ENCODE measurements around the gene STK38L. TPM values are rescaled to one million over a fixed set of nuclear protein-coding genes. Genes with fewer than 3 reads are reported as not detected.

The STK38L gene
- total and polyA plus RNA-seq, 2 donors (not counting 1 experiment from before 2014, with no cell fraction given) = 16.5 to 19.9 TPM

- Histone ChIP-seq H3K4me3 (replicated peaks in 1 of 4; ENCODE audit: control extremely low read depth in 1 of 4, insufficient read depth in 1 of 4, low read depth in 3 of 4, low read length in 4 of 4) (peak within 1 kb of the TSS; percentile 67 to 84 (median 76)), H3K9ac (ENCODE audit: insufficient read depth, low read length) (peak within 1 kb of the TSS; percentile 82), H4K20me1 (ENCODE audit: control insufficient read depth, extremely low read depth, insufficient read depth, low read length) (no peaks in the 10 kb centered on the region), H3K27ac (ENCODE audit: insufficient read depth, low read length) (peak within 1 kb of the TSS; percentile 81), H2AFZ (ENCODE audit: low read length) (peak within 1 kb of the TSS; percentile 92), H3K4me2 (ENCODE audit: extremely low read depth, insufficient read depth, low read length) (peak within 1 kb of the TSS; percentile 99), H3K9me3 (ENCODE audit: control insufficient read depth, insufficient read depth, low read depth, low read length) (no peaks in the 10 kb centered on the region), H3K36me3 (ENCODE audit: control insufficient read depth, insufficient read depth, low read length) (no peaks in the 10 kb centered on the region), H3K4me1 (ENCODE audit: control insufficient read depth, extremely low read depth, insufficient read depth, low read length) (peaks cover 13% of the 10 kb centered on the region), H3K79me2 (ENCODE audit: control insufficient read depth, insufficient read depth, low read length) (peaks cover 35% of the 10 kb centered on the region), H3K27me3 (ENCODE audit: control insufficient read depth, insufficient read depth, low read length) (no peaks in the 10 kb centered on the region)
- DNase-seq (ENCODE audit: low read depth in 2 of 2) = peak; percentile 37 to 60
- no peak for TF ChIP-seq CTCF (conservative IDR thresholded peaks at IDR 0.05 in 1 of 2, IDR thresholded peaks at IDR 0.05 in 1 of 2; ENCODE audit: low read depth in 1 of 2, low read length in 2 of 2)
- no peak for TF ChIP-seq EZH2 (IDR thresholded peaks at IDR 0.05; ENCODE audit: low read length, missing control alignments)
These were observed 88.8 kb downstream of the STK38L start, which contains the start of gene BMAL2 for GRCh38 chr12:27332714-27333402. TSS of gene BMAL2 (plus strand) at chr12:27332836. CDS start at chr12:27333073, 237 bp downstream.

- Histone ChIP-seq H3K4me3 (replicated peaks in 1 of 4; ENCODE audit: control extremely low read depth in 1 of 4, insufficient read depth in 1 of 4, low read depth in 3 of 4, low read length in 4 of 4) (peak overlapping the region; percentile 67 to 84 (median 76)), H2AFZ (ENCODE audit: low read length) (peak overlapping the region; percentile 60), H3K27ac (ENCODE audit: insufficient read depth, low read length) (peak overlapping the region; percentile 81), H3K27me3 (ENCODE audit: control insufficient read depth, insufficient read depth, low read length) (no peaks in the 10 kb centered on the region), H3K4me2 (ENCODE audit: extremely low read depth, insufficient read depth, low read length) (peak overlapping the region; percentile 86), H3K79me2 (ENCODE audit: control insufficient read depth, insufficient read depth, low read length) (peaks cover 40% of the 10 kb centered on the region), H3K9me3 (ENCODE audit: control insufficient read depth, insufficient read depth, low read depth, low read length) (no peaks in the 10 kb centered on the region), H3K4me1 (ENCODE audit: control insufficient read depth, extremely low read depth, insufficient read depth, low read length) (peaks cover 13% of the 10 kb centered on the region), H4K20me1 (ENCODE audit: control insufficient read depth, extremely low read depth, insufficient read depth, low read length) (no peaks in the 10 kb centered on the region), H3K36me3 (ENCODE audit: control insufficient read depth, insufficient read depth, low read length) (no peaks in the 10 kb centered on the region), H3K9ac (ENCODE audit: insufficient read depth, low read length) (peak overlapping the region; percentile 82)
- DNase-seq (ENCODE audit: low read depth in 2 of 2) = no peak
- no peak for TF ChIP-seq CTCF (conservative IDR thresholded peaks at IDR 0.05 in 1 of 2, IDR thresholded peaks at IDR 0.05 in 1 of 2; ENCODE audit: low read depth in 1 of 2, low read length in 2 of 2)
- no peak for TF ChIP-seq EZH2 (IDR thresholded peaks at IDR 0.05; ENCODE audit: low read length, missing control alignments)
These were observed 89.4 kb downstream of the STK38L start for GRCh38 chr12:27333403-27334009.

GRCh38 chr12:27334042-27334720, 90.1 kb downstream of the STK38L start:
- Histone ChIP-seq H3K36me3 (ENCODE audit: control insufficient read depth, insufficient read depth, low read length) (no peaks in the 10 kb centered on the region), H3K27me3 (ENCODE audit: control insufficient read depth, insufficient read depth, low read length) (no peaks in the 10 kb centered on the region), H3K4me2 (ENCODE audit: extremely low read depth, insufficient read depth, low read length) (peak overlapping the region; percentile 86), H3K9me3 (ENCODE audit: control insufficient read depth, insufficient read depth, low read depth, low read length) (no peaks in the 10 kb centered on the region), H3K4me3 (replicated peaks in 1 of 4; ENCODE audit: control extremely low read depth in 1 of 4, insufficient read depth in 1 of 4, low read depth in 3 of 4, low read length in 4 of 4) (peak overlapping the region; percentile 67 to 84 (median 76)), H4K20me1 (ENCODE audit: control insufficient read depth, extremely low read depth, insufficient read depth, low read length) (no peaks in the 10 kb centered on the region), H3K9ac (ENCODE audit: insufficient read depth, low read length) (peak overlapping the region; percentile 10), H3K27ac (ENCODE audit: insufficient read depth, low read length) (no peak overlapping the region), H3K4me1 (ENCODE audit: control insufficient read depth, extremely low read depth, insufficient read depth, low read length) (peaks cover 13% of the 10 kb centered on the region), H3K79me2 (ENCODE audit: control insufficient read depth, insufficient read depth, low read length) (peaks cover 42% of the 10 kb centered on the region), H2AFZ (ENCODE audit: low read length) (no peak overlapping the region)
- DNase-seq (ENCODE audit: low read depth in 2 of 2) = no peak
- TF ChIP-seq EZH2 (IDR thresholded peaks at IDR 0.05; ENCODE audit: low read length, missing control alignments) (no peak), CTCF (conservative IDR thresholded peaks at IDR 0.05 in 1 of 2, IDR thresholded peaks at IDR 0.05 in 1 of 2; ENCODE audit: low read depth in 1 of 2, low read length in 2 of 2) (no peak)

Data from fibroblast of lung (primary cell).